ENCODE measurements around the gene NRXN3.

NRXN3 gene

GRCh38 chr14:79438696-79439342 lies 1268.6 kb downstream of the NRXN3 start:
- DNase-seq (ENCODE audit: low spot score) (no peak), FAIRE-seq (no peak)

- no peak for FAIRE-seq
- DNase-seq (ENCODE audit: low spot score): no peak
Observed at GRCh38 chr14:79442786-79443185, 1272.6 kb downstream of the NRXN3 start.

- no peak for DNase-seq (ENCODE audit: low spot score)
- no peak for FAIRE-seq
Observed at GRCh38 chr14:79443602-79444001, 1273.4 kb downstream of the NRXN3 start.

GRCh38 chr14:79448960-79449359 lies 1278.8 kb downstream of the NRXN3 start:
- no peak for DNase-seq (ENCODE audit: low spot score)
- no peak for FAIRE-seq

- FAIRE-seq (no peak), DNase-seq (ENCODE audit: low spot score) (no peak)
Observed at GRCh38 chr14:79451601-79452000, 1281.4 kb downstream of the NRXN3 start.

GRCh38 chr14:79453276-79453675 lies 1283.1 kb downstream of the NRXN3 start:
- FAIRE-seq: no peak
- DNase-seq (ENCODE audit: low spot score): no peak

- DNase-seq (ENCODE audit: low spot score): no peak
- no peak for FAIRE-seq
Observed at GRCh38 chr14:79464468-79464867, 1294.3 kb downstream of the NRXN3 start.

- no peak for FAIRE-seq
- DNase-seq (ENCODE audit: low spot score): no peak
Observed at GRCh38 chr14:79465651-79466050, 1295.5 kb downstream of the NRXN3 start.

- no peak for DNase-seq (ENCODE audit: low spot score)
- FAIRE-seq: no peak
Observed at GRCh38 chr14:79466938-79467527, 1296.9 kb downstream of the NRXN3 start.

- DNase-seq (ENCODE audit: low spot score) (no peak), FAIRE-seq (no peak)
Observed at GRCh38 chr14:79467835-79468234, 1297.7 kb downstream of the NRXN3 start.

- FAIRE-seq (no peak), DNase-seq (ENCODE audit: low spot score) (no peak)
Observed at GRCh38 chr14:79468486-79468885, 1298.3 kb downstream of the NRXN3 start.

GRCh38 chr14:79473651-79474050 lies 1303.5 kb downstream of the NRXN3 start:
- DNase-seq (ENCODE audit: low spot score): no peak
- FAIRE-seq: no peak

- no peak for DNase-seq (ENCODE audit: low spot score)
- no peak for FAIRE-seq
Observed at GRCh38 chr14:79475887-79476532, 1305.8 kb downstream of the NRXN3 start.

GRCh38 chr14:79476552-79476951 lies 1306.4 kb downstream of the NRXN3 start:
- FAIRE-seq: no peak

GRCh38 chr14:79480212-79480611 lies 1310.0 kb downstream of the NRXN3 start:
- FAIRE-seq (no peak), DNase-seq (ENCODE audit: low spot score) (no peak)

More at GRCh38 chr14:79476552-79476951, 1306.4 kb downstream of the NRXN3 start:
- DNase-seq (ENCODE audit: low spot score): no peak

GRCh38 chr14:79482825-79483224 lies 1312.7 kb downstream of the NRXN3 start:
- FAIRE-seq (no peak), DNase-seq (ENCODE audit: low spot score) (no peak)

- peak; percentile 74 for DNase-seq (ENCODE audit: low spot score)
- peak; percentile 74 for FAIRE-seq
Observed at GRCh38 chr14:79483477-79484388, 1313.6 kb downstream of the NRXN3 start.

GRCh38 chr14:79487632-79488031 lies 1317.5 kb downstream of the NRXN3 start:
- DNase-seq (ENCODE audit: low spot score): no peak
- no peak for FAIRE-seq

- FAIRE-seq: no peak
- no peak for DNase-seq (ENCODE audit: low spot score)
Observed at GRCh38 chr14:79491161-79491560, 1321.0 kb downstream of the NRXN3 start.

GRCh38 chr14:79493081-79493645 lies 1323.0 kb downstream of the NRXN3 start:
- DNase-seq (ENCODE audit: low spot score) (no peak), FAIRE-seq (no peak)

GRCh38 chr14:79496701-79497100 lies 1326.5 kb downstream of the NRXN3 start:
- FAIRE-seq (no peak), DNase-seq (ENCODE audit: low spot score) (no peak)

Data from RCC 7860 (cell line).